AG04450 (cell line): ENCODE data around the gene ELOVL5. TPM values are rescaled to one million over a fixed set of nuclear protein-coding genes. Genes with fewer than 3 reads are reported as not detected.
"Not testable (repeated sequence)": the region's sequence is repeated elsewhere in the genome, so short reads cannot be mapped to it uniquely, and the experiment has no call there.

Experiments used
- CTCF ChIA-PET: fragments of 300-600, 350-600 bp; formaldehyde crosslinking; extraction: SDS; loops from one replicate; lab custom pipeline; 2022; ENCODE audit warnings: antibody characterized with exemption, inconsistent platforms; lab: Charles Lee
- POLR2A ChIA-PET: fragments of 350-600 bp; formaldehyde crosslinking; extraction: SDS; loops from one replicate; lab custom pipeline; 2021; ENCODE audit warnings: antibody characterized with exemption, inconsistent platforms; lab: Yijun Ruan, JAX
- DNase-seq: peaks from one replicate; pipeline ENCODE4 v3.0.0-alpha.2; 2011; ENCODE audit warnings: low read depth, low spot score
- H3K27ac ChIP-seq: one replicate; pipeline ENCODE4 v1.5.1; 2012; ENCODE audit warnings: low read depth, low read length, control low read depth
- H3K27me3 ChIP-seq: one replicate; pipeline ENCODE4 v1.6.0; 2012; ENCODE audit warnings: low read length; ENCODE audit not compliant: control insufficient read depth, insufficient read depth
- H3K4me3 ChIP-seq: 2 replicates; pipeline ENCODE4 v1.5.1; 2011; ENCODE audit warnings: mild to moderate bottlenecking, low read depth, low read length, control low read depth
- H3K9me3 ChIP-seq: 2 replicates; pipeline ENCODE4 v1.5.1; 2012; ENCODE audit warnings: low read length; ENCODE audit not compliant: control insufficient read depth, insufficient read depth
- polyA plus RNA-seq: library from polyadenylated mRNA; depleted of rRNA; stranded (reverse); fragments of >200 nt; gene quantifications from 2 replicates; pipeline ENCODE4 v1.2.3, GENCODE V29; 2011
- TF ChIP-seq, protein P1 (sequence below): IDR thresholded peaks from 2 replicates; pipeline ENCODE4 v1.5.1; 2011; ENCODE audit warnings: low read depth, low read length, control low read depth, inconsistent platforms

Gene ELOVL5
- polyA plus RNA-seq, 1 experiment: 81.6 TPM

DNA sequence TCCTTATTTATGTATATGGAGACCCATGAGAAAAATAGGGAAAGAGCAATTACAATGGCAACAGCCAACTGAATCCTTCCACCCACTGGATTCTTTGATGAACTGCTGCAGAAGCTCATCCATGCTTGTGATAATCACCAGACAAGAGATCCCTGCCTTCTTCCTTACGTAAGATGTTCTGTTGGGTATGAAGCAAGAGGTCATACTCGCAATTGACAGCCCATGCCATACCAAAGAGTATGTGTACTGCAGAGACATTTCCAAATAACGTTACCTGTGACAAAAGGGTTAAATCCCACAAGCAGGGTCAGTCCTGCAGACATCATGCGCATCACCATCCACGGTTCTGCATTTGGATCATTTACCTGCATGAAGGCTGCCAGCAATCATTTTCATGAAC, 27.8 kb downstream of the ELOVL5 start:
- POLR2A ChIA-PET: no interaction called here
- Histone ChIP-seq H3K27me3 (no peaks in the 10 kb centered on the region), H3K4me3 (no peak overlapping the region), H3K27ac (no peak overlapping the region), H3K9me3 (no peaks in the 10 kb centered on the region)
- TF ChIP-seq, protein P1, sequence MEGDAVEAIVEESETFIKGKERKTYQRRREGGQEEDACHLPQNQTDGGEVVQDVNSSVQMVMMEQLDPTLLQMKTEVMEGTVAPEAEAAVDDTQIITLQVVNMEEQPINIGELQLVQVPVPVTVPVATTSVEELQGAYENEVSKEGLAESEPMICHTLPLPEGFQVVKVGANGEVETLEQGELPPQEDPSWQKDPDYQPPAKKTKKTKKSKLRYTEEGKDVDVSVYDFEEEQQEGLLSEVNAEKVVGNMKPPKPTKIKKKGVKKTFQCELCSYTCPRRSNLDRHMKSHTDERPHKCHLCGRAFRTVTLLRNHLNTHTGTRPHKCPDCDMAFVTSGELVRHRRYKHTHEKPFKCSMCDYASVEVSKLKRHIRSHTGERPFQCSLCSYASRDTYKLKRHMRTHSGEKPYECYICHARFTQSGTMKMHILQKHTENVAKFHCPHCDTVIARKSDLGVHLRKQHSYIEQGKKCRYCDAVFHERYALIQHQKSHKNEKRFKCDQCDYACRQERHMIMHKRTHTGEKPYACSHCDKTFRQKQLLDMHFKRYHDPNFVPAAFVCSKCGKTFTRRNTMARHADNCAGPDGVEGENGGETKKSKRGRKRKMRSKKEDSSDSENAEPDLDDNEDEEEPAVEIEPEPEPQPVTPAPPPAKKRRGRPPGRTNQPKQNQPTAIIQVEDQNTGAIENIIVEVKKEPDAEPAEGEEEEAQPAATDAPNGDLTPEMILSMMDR: no peak
- DNase-seq: no peak
- CTCF ChIA-PET: interaction anchor here (1.0 kb wide), 1 partner anchor 12 kb away, joined by 3 read pairs; no protein-coding TSS in a partner anchor

DNA sequence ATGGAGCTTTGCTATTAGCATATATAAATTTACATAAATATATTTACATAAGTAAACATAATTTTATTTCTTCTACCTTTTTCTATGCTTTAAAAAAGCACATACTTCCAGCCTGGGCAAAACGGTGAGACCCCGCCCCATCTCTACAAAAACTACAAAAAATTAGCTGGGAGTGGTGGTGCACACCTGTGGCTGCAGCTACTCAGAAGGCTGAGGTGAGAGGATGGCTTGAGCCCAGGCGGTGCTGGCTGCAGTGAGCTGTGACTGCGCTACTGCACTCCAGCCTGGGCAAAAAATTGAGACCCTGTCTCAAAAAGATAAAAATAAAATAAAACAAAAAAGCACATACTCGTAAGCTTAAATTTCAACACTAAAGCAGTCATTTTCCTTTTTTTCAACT, 30.3 kb downstream of the ELOVL5 start:
- Histone ChIP-seq H3K27ac (no peak overlapping the region), H3K4me3 (no peak overlapping the region), H3K9me3 (no peaks in the 10 kb centered on the region), H3K27me3 (no peaks in the 10 kb centered on the region)
- no peak for DNase-seq
- POLR2A ChIA-PET: no interaction called here
- TF ChIP-seq, protein P1: no peak
- CTCF ChIA-PET: no interaction called here

DNA sequence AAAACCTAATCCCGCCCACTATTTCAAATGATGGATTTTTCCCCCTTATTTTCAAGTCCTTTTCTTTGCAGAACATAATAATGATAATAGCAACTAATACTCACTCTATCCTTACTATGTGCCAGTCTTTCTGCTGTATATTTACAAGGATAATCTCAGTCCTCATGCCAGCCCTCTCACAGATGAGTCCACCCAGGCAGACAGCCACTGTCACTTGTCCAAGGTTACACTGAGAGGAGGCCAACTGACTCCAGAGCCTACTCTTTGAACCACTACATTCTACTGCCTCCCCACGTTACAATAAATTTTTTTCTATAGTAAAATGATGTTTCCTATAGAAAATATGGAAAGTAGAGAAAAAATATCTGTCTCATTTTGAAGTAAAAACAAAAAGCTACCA, 30.9 kb downstream of the ELOVL5 start:
- TF ChIP-seq, protein P1: no peak
- ChIA-PET CTCF (no interaction called here), POLR2A (no interaction called here)
- H3K27me3 ChIP-seq: no peaks in the 10 kb centered on the region
- no peaks in the 10 kb centered on the region for H3K9me3 ChIP-seq
- no peak overlapping the region for H3K27ac ChIP-seq
- no peak overlapping the region for H3K4me3 ChIP-seq
- DNase-seq: no peak

DNA sequence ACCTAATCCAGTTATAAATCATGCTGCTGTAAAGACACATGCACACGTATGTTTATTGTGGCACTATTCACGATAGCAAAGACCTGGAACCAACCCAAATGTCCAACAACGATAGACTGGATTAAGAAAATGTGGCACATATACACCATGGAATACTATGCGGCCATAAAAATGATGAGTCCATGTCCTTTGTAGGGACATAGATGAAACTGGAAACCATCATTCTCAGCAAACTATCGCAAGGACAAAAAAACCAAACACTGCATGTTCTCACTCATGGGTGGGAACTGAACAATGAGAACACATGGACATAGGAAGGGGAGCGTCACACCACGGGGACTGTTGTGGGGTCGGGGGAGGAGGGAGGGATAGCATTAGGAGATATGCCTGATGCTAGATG, 31.5 kb downstream of the ELOVL5 start:
- POLR2A ChIA-PET, DNase-seq, H3K27ac ChIP-seq, H3K27me3 ChIP-seq, CTCF ChIA-PET, H3K4me3 ChIP-seq, H3K9me3 ChIP-seq: not testable (repeated sequence)

DNA sequence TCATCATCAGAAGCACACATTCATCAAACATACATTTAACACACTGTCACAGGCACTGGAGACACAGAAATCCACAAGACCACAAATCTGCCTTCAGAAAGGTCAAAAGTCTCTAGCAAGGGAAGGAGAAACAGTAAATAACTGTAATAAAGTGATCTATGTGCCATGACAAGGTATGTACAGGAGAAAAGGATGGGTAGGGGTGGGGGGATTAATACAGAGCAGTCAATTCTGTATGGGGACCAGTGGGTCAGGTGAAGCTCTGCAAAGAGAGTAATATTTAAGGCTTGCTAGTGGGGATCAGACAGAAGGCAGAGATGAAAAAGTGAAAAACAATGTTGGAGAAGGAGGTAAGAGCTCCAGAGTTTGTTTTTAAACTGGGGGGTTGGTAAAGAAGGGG, 32.6 kb downstream of the ELOVL5 start:
- H3K9me3 ChIP-seq: no peaks in the 10 kb centered on the region
- no peak overlapping the region for H3K4me3 ChIP-seq
- TF ChIP-seq, protein P1: no peak
- ChIA-PET CTCF (interaction anchor here (0.6 kb wide), 1 partner anchor 32 kb away, joined by 3 read pairs; no protein-coding TSS in a partner anchor), POLR2A (no interaction called here)
- no peak overlapping the region for H3K27ac ChIP-seq
- no peaks in the 10 kb centered on the region for H3K27me3 ChIP-seq
- DNase-seq: no peak
